HFFc6 (cell line): Measurements from ENCODE around the gene GARS1. TPM values are rescaled to one million over a fixed set of nuclear protein-coding genes. Genes with fewer than 3 reads are reported as not detected.

ENCODE experiments used
- DNase-seq: peaks from one replicate; pipeline ENCODE4 v3.0.0-alpha.2; 2018
- H3K27ac Mint-ChIP-seq: 2 replicates; pipeline ENCODE4 v1.8.0; 2020; ENCODE audit warnings: mild to moderate bottlenecking, mixed read lengths
- H3K27me3 Mint-ChIP-seq: 2 replicates; pipeline ENCODE4 v1.8.0; 2021; ENCODE audit warnings: mild to moderate bottlenecking, moderate library complexity, mixed read lengths; ENCODE audit not compliant: insufficient read depth
- H3K36me3 Mint-ChIP-seq: 2 replicates; pipeline ENCODE4 v1.8.0; 2021; ENCODE audit warnings: low read depth, mixed read lengths
- H3K4me1 Mint-ChIP-seq: 2 replicates; pipeline ENCODE4 v1.8.0; 2020; ENCODE audit warnings: low read depth, mixed read lengths
- H3K4me3 Mint-ChIP-seq: 2 replicates; pipeline ENCODE4 v1.8.0; 2020; ENCODE audit warnings: mild to moderate bottlenecking, moderate library complexity, mixed read lengths
- H3K9me3 Mint-ChIP-seq: 2 replicates; pipeline ENCODE4 v1.8.0; 2020; ENCODE audit warnings: mild to moderate bottlenecking, mixed read lengths
- CTCF ChIP-seq: fragments of 200-600 bp; sonication (generic); IDR thresholded peaks from 2 replicates; pipeline ENCODE4 v1.5.0; 2021; ENCODE audit warnings: antibody characterized with exemption, mild to moderate bottlenecking
- total RNA-seq, 6 experiments: library from RNA; stranded (reverse); fragmentation: NEBNext Ultra II Directional; extraction: Animal tissue kit (Norgen Biotek cat#: 25700); gene quantifications; 2 replicates in 1 of 6; 3 replicates in 5 of 6; pipeline ENCODE4 v1.2.3, GENCODE V29; 2021

The GARS1 gene
- total RNA-seq, 6 experiments from 2014 or later = 258 to 330 (median 271) TPM

- no peak overlapping the region for H3K27ac Mint-ChIP-seq
- peaks cover 2% of the 10 kb centered on the region; the same call in 1 of the 2 replicates for H3K27me3 Mint-ChIP-seq
- peaks cover 11% of the 10 kb centered on the region; the same call in 1 of the 2 replicates for H3K36me3 Mint-ChIP-seq
- H3K4me3 Mint-ChIP-seq = no peak overlapping the region
- no peak for TF ChIP-seq CTCF
- no peaks in the 10 kb centered on the region for H3K4me1 Mint-ChIP-seq
- DNase-seq = no peak
- H3K9me3 Mint-ChIP-seq = no peaks in the 10 kb centered on the region
Observed at GRCh38 chr7:30647589-30648364, 53.1 kb downstream of the GARS1 start.

- H3K4me1 Mint-ChIP-seq = no peaks in the 10 kb centered on the region
- peaks cover 11% of the 10 kb centered on the region; the same call in 1 of the 2 replicates for H3K36me3 Mint-ChIP-seq
- no peak overlapping the region for H3K27ac Mint-ChIP-seq
- TF ChIP-seq CTCF = no peak
- DNase-seq = no peak
- peaks cover 3% of the 10 kb centered on the region; the same call in 1 of the 2 replicates for H3K27me3 Mint-ChIP-seq
- H3K9me3 Mint-ChIP-seq = no peaks in the 10 kb centered on the region
- H3K4me3 Mint-ChIP-seq = no peak overlapping the region
Observed at GRCh38 chr7:30648744-30649540, 54.3 kb downstream of the GARS1 start.

GRCh38 chr7:30649717-30650420 is 55.2 kb downstream of the GARS1 start:
- Mint-ChIP-seq H3K36me3 (peaks cover 7% of the 10 kb centered on the region; the same call in 1 of the 2 replicates), H3K9me3 (no peaks in the 10 kb centered on the region), H3K4me3 (no peak overlapping the region), H3K4me1 (no peaks in the 10 kb centered on the region), H3K27me3 (peaks cover 5% of the 10 kb centered on the region), H3K27ac (no peak overlapping the region)
- TF ChIP-seq CTCF = no peak
- DNase-seq = no peak

GRCh38 chr7:30650421-30650808 is 55.7 kb downstream of the GARS1 start:
- no peaks in the 10 kb centered on the region for H3K4me1 Mint-ChIP-seq
- no peak for DNase-seq
- peaks cover 5% of the 10 kb centered on the region for H3K27me3 Mint-ChIP-seq
- no peaks in the 10 kb centered on the region for H3K9me3 Mint-ChIP-seq
- H3K4me3 Mint-ChIP-seq = no peak overlapping the region
- TF ChIP-seq CTCF = no peak
- H3K36me3 Mint-ChIP-seq = 0 out of 2 replicates have a peak, but pooled peaks cover 2% of the 10 kb centered on the region
- no peak overlapping the region for H3K27ac Mint-ChIP-seq

GRCh38 chr7:30652132-30652531 is 57.5 kb downstream of the GARS1 start:
- TF ChIP-seq CTCF = no peak
- no peak overlapping the region for H3K4me3 Mint-ChIP-seq
- no peaks in the 10 kb centered on the region for H3K4me1 Mint-ChIP-seq
- H3K36me3 Mint-ChIP-seq = no peaks in the 10 kb centered on the region
- H3K27ac Mint-ChIP-seq = no peak overlapping the region
- H3K27me3 Mint-ChIP-seq = peaks cover 5% of the 10 kb centered on the region
- DNase-seq = no peak
- no peaks in the 10 kb centered on the region for H3K9me3 Mint-ChIP-seq
